Suprapubic skin (tissue), 4 donors: Measurements from ENCODE around the gene C12orf50. TPM values are rescaled to one million over a fixed set of nuclear protein-coding genes. Genes with fewer than 3 reads are reported as not detected.

Experiments
- DNase-seq, 2 donors: peaks; one replicate each; pipeline ENCODE4 v3.0.0-alpha.2; 2019; ENCODE audit warnings: low spot score in 2 of 2
- H3K27ac ChIP-seq: fragments of 200-600 bp; sonication (generic); one replicate; pipeline ENCODE4 v1.5.1; 2019
- H3K27me3 ChIP-seq: fragments of 200-600 bp; sonication (generic); one replicate; pipeline ENCODE4 v1.5.1; 2019
- H3K36me3 ChIP-seq: fragments of 200-600 bp; sonication (generic); one replicate; pipeline ENCODE4 v1.5.1; 2019
- H3K4me1 ChIP-seq: fragments of 200-600 bp; sonication (generic); one replicate; pipeline ENCODE4 v1.5.1; 2019
- H3K4me3 ChIP-seq: fragments of 200-600 bp; sonication (generic); one replicate; pipeline ENCODE4 v1.5.1; 2019; ENCODE audit warnings: mild to moderate bottlenecking
- H3K9me3 ChIP-seq: fragments of 200-600 bp; sonication (generic); one replicate; pipeline ENCODE4 v1.5.1; 2019
- EP300 ChIP-seq: sonication (generic); formaldehyde crosslinking; IDR thresholded peaks from one replicate; pipeline ENCODE4 v1.6.1; 2017; ENCODE audit warnings: antibody characterized with exemption
- POLR2A ChIP-seq, 2 donors: fragments of 450-650 bp; IDR thresholded peaks; one replicate each; pipeline ENCODE4 v1.6.1; 2017; ENCODE audit warnings: antibody characterized with exemption in 2 of 2, mild to moderate bottlenecking in 2 of 2, moderate library complexity in 2 of 2
- POLR2AphosphoS5 ChIP-seq, 3 donors: sonication (generic); formaldehyde crosslinking; IDR thresholded peaks; one replicate each; pipeline ENCODE4 v1.6.1; 2017; ENCODE audit warnings: antibody characterized with exemption in 3 of 3
- WGBS: methylation state at CpG from one replicate; pipeline ENCODE4 v1.1.5; 2018; 5-methylcytosine and 5-hydroxymethylcytosine counted together
- total RNA-seq, 4 donors: library from RNA; depleted of rRNA; stranded (reverse); fragments of >200 nt; gene quantifications; one replicate each; pipeline ENCODE4 v1.1.0, GENCODE V29; 2016
- TF ChIP-seq, protein P1 (sequence below), 2 donors: fragments of 200-600 bp in 1 of 2; fragments of 450-650 bp in 1 of 2; sonication (generic) in 1 of 2; IDR thresholded peaks; one replicate each; pipeline ENCODE4 v1.5.1; 2016 to 2019; ENCODE audit warnings: antibody characterized with exemption in 2 of 2, mild to moderate bottlenecking in 1 of 2, moderate library complexity in 1 of 2

C12orf50 gene
- total RNA-seq, 4 donors from 2014 or later: not detected

DNA sequence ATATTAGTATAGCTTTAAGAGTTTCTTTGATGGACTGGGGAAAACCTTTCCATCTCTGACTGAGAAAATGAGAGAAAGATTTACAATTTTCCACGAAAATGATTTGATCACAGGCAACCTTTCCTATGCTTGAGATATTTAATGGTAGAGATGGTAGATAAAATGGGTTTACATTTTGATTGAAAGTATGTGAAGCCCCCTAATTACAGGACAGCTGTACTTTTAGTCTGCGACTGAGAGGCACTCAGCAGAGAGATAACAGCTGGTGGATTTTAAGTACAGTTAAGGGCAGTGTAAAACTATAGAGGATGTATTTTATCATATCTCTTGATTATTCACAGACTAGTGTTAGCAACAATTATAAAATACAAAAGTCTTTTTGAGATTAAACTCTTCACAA, 40.7 kb downstream of the C12orf50 start:
- WGBS: 86% methylated on average over 2 of the region's 2 CpGs

DNA sequence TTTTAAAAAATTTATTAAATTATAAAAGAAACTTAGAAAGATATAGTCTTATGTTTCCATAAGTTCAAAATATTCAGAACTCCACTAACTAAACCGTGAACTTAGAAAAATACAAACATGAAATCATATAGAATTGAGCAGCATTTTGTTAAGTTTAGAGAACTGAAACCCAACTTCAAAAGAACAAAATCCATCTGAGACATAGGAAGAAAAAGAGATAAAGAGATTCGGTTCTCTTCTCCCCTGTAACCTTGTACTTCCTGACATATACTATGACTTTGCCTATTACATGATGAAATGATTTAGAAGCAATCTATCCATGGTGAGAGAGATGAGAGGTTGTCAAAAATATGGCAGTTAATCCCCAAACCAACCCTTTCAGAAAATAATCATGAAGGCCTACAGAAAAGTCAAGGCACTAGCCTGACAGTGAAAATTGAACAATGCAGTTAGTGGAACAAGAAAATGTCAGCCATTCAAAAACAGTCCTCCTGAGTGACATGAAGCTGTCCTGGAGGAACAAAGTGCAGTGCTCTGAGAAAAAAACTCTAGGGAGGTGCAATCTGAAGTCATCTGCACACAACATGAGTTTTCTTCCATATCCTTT, 44.0 kb downstream of the C12orf50 start:
- TF ChIP-seq EP300: no peak
- TF ChIP-seq, protein P1, sequence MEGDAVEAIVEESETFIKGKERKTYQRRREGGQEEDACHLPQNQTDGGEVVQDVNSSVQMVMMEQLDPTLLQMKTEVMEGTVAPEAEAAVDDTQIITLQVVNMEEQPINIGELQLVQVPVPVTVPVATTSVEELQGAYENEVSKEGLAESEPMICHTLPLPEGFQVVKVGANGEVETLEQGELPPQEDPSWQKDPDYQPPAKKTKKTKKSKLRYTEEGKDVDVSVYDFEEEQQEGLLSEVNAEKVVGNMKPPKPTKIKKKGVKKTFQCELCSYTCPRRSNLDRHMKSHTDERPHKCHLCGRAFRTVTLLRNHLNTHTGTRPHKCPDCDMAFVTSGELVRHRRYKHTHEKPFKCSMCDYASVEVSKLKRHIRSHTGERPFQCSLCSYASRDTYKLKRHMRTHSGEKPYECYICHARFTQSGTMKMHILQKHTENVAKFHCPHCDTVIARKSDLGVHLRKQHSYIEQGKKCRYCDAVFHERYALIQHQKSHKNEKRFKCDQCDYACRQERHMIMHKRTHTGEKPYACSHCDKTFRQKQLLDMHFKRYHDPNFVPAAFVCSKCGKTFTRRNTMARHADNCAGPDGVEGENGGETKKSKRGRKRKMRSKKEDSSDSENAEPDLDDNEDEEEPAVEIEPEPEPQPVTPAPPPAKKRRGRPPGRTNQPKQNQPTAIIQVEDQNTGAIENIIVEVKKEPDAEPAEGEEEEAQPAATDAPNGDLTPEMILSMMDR (IDR thresholded peaks at IDR 0.05): no peak
- no peak for TF ChIP-seq POLR2AphosphoS5 (IDR thresholded peaks at IDR 0.05)
- no peak for TF ChIP-seq POLR2A (IDR thresholded peaks at IDR 0.05)

More for the DNA sequence above, 40.7 kb downstream of the C12orf50 start:
- H3K4me1 ChIP-seq: no peaks in the 10 kb centered on the region
- no peaks in the 10 kb centered on the region for H3K27me3 ChIP-seq
- TF ChIP-seq POLR2A (IDR thresholded peaks at IDR 0.05) (no peak), POLR2AphosphoS5 (IDR thresholded peaks at IDR 0.05) (no peak), EP300 (no peak)
- TF ChIP-seq, protein P1 (IDR thresholded peaks at IDR 0.05): no peak
- no peaks in the 10 kb centered on the region for H3K9me3 ChIP-seq
- no peak for DNase-seq
- no peaks in the 10 kb centered on the region for H3K36me3 ChIP-seq
- no peak overlapping the region for H3K4me3 ChIP-seq
- no peak overlapping the region for H3K27ac ChIP-seq

DNA sequence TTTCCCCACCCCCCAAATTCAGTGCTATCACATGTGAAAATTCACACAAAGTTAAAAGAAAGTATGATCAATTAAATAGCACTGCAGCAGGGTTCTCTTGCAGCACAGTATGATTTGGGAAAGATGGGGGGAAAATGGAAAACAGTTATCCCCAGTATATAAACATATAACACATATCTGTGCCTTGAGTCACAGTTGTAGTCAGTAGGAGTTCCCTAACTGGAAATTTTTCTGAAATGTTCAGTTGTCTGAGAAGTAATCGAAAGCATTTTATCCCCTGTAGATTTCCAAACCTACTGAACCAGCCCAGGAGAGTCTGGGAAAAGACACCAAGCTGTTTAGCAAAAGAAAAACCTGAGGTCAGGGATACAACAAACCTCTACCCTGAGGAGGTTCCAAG, 47.0 kb downstream of the C12orf50 start:
- Histone ChIP-seq H3K9me3 (no peaks in the 10 kb centered on the region), H3K4me1 (no peaks in the 10 kb centered on the region), H3K27me3 (no peaks in the 10 kb centered on the region), H3K27ac (no peak overlapping the region), H3K4me3 (no peak overlapping the region), H3K36me3 (no peaks in the 10 kb centered on the region)
- 96% methylated on average over 1 of the region's 1 CpG for WGBS
- TF ChIP-seq EP300: no peak
- TF ChIP-seq, protein P1 (IDR thresholded peaks at IDR 0.05): no peak
- TF ChIP-seq POLR2AphosphoS5 (IDR thresholded peaks at IDR 0.05): no peak
- no peak for TF ChIP-seq POLR2A (IDR thresholded peaks at IDR 0.05)
- DNase-seq: no peak

More for the DNA sequence above, 44.0 kb downstream of the C12orf50 start:
- Histone ChIP-seq H3K4me1 (no peaks in the 10 kb centered on the region), H3K27me3 (no peaks in the 10 kb centered on the region), H3K36me3 (no peaks in the 10 kb centered on the region), H3K9me3 (no peaks in the 10 kb centered on the region), H3K4me3 (no peak overlapping the region), H3K27ac (no peak overlapping the region)
- no peak for DNase-seq
- WGBS: 80% methylated on average over 2 of the region's 2 CpGs

DNA sequence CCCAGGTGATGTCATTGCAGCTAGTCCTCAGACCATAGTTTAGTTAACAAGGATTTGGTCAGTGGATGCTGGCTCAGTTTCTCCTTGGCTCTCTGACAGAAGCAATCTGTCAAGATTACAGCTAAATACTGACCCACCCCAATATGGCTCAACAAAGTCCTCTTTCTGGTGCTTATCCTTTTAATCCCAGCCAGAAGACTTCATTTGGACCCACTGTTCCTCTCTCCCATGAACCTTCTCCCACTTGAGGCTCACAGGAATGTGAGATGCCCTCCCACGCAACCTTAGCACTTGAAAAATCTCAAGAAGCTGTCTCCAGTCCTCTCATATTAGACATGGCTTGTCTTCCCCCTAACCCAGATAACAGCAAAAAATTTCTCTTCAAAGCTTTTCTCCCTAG, 47.7 kb downstream of the C12orf50 start:
- Histone ChIP-seq H3K4me1 (no peaks in the 10 kb centered on the region), H3K9me3 (no peaks in the 10 kb centered on the region), H3K4me3 (no peak overlapping the region), H3K27ac (no peak overlapping the region), H3K27me3 (no peaks in the 10 kb centered on the region), H3K36me3 (no peaks in the 10 kb centered on the region)
- TF ChIP-seq EP300: no peak
- no peak for TF ChIP-seq POLR2AphosphoS5 (IDR thresholded peaks at IDR 0.05)
- TF ChIP-seq, protein P1 (IDR thresholded peaks at IDR 0.05): no peak
- TF ChIP-seq POLR2A (IDR thresholded peaks at IDR 0.05): no peak
- 82% methylated on average over 1 of the region's 1 CpG for WGBS
- no peak for DNase-seq

DNA sequence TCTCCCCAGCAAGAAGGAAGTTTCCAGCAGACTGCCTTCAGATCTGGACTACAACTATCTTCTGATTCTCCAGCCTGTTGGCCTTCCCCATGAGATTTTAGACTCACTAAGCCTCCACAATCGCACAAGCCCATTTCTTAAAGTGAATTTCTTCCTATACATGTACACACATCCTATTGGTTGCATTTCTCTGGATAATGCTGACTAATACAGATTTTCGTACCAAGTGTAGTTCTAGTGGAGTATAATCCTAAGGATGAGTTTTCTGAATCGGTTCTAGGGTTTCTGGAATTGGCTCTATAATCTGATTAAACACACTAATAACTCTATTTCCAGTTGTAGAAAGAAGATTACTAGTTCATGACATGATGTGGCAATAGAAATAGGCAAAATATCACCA, 53.3 kb downstream of the C12orf50 start:
- TF ChIP-seq EP300: no peak
- TF ChIP-seq POLR2A (IDR thresholded peaks at IDR 0.05): no peak
- Histone ChIP-seq H3K36me3 (no peaks in the 10 kb centered on the region), H3K4me3 (no peak overlapping the region), H3K4me1 (no peaks in the 10 kb centered on the region), H3K27ac (no peak overlapping the region), H3K27me3 (no peaks in the 10 kb centered on the region), H3K9me3 (no peaks in the 10 kb centered on the region)
- WGBS: 84% methylated on average over 3 of the region's 3 CpGs
- no peak for DNase-seq

DNA sequence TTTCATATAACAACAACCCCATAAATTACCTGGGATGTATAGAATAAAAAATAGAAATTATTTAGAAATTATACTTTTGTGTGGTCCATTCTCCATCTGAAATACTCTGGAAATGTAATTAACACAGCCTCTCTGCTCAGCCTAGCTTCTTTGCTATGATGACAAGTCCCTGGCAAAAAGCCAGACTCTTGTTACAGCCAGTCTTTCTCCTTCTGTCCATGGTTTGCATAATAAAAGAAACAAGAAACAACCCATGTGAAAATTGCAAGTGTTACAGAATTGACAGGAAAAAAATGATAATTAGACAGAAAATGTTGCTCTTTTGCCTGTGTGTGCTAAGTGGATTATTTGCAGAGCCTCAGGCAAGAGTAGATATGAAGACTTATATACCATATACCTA, 61.3 kb downstream of the C12orf50 start:
- DNase-seq: no peak
- Histone ChIP-seq H3K4me3 (no peak overlapping the region), H3K9me3 (no peaks in the 10 kb centered on the region), H3K27me3 (no peaks in the 10 kb centered on the region), H3K27ac (no peak overlapping the region), H3K4me1 (no peaks in the 10 kb centered on the region), H3K36me3 (no peaks in the 10 kb centered on the region)
- no peak for TF ChIP-seq POLR2A (IDR thresholded peaks at IDR 0.05)
- TF ChIP-seq, protein P1 (IDR thresholded peaks at IDR 0.05): no peak
- no peak for TF ChIP-seq POLR2AphosphoS5 (IDR thresholded peaks at IDR 0.05)
- no peak for TF ChIP-seq EP300
